GM10266 (cell line): ENCODE results near the gene RILPL1.
"Not testable (repeated sequence)": the region's sequence is repeated elsewhere in the genome, so short reads cannot be mapped to it uniquely, and the experiment has no call there.

ENCODE experiments used
- DNase-seq: peaks from one replicate; pipeline ENCODE4 v3.0.0; 2012; ENCODE audit errors: extremely low spot score
- TF ChIP-seq, protein P1 (sequence below): IDR thresholded peaks from 2 replicates; pipeline ENCODE4 v1.5.1; 2012; ENCODE audit warnings: mild to moderate bottlenecking, low read depth; ENCODE audit not compliant: control insufficient read depth, insufficient read depth; ENCODE audit errors: missing control alignments

RILPL1 gene

DNA sequence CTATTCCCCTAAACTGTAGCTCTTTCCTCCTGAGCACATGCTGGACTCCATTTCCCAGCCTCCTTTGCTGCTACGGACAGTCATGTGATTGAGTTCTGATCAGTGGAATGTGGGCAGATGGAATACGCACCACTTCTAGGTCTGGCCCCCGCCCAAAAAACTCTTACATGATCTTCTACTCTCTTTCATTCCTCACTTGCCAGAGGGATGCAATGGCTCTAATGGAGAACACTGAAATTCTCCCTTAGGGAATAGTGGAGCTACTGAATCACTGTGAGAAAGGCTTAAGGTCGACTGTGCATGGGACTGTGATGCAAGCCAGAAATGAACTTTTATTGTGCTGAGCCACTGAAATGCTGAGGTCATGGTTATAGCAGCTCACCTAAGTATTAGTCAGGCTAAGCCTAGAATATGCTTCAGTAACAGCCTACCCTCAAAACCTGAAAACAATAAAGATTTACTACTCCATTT lies 37.9 kb upstream of the RILPL1 start:
- TF ChIP-seq, protein P1, sequence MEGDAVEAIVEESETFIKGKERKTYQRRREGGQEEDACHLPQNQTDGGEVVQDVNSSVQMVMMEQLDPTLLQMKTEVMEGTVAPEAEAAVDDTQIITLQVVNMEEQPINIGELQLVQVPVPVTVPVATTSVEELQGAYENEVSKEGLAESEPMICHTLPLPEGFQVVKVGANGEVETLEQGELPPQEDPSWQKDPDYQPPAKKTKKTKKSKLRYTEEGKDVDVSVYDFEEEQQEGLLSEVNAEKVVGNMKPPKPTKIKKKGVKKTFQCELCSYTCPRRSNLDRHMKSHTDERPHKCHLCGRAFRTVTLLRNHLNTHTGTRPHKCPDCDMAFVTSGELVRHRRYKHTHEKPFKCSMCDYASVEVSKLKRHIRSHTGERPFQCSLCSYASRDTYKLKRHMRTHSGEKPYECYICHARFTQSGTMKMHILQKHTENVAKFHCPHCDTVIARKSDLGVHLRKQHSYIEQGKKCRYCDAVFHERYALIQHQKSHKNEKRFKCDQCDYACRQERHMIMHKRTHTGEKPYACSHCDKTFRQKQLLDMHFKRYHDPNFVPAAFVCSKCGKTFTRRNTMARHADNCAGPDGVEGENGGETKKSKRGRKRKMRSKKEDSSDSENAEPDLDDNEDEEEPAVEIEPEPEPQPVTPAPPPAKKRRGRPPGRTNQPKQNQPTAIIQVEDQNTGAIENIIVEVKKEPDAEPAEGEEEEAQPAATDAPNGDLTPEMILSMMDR, result no peak
- DNase-seq, result no peak

DNA sequence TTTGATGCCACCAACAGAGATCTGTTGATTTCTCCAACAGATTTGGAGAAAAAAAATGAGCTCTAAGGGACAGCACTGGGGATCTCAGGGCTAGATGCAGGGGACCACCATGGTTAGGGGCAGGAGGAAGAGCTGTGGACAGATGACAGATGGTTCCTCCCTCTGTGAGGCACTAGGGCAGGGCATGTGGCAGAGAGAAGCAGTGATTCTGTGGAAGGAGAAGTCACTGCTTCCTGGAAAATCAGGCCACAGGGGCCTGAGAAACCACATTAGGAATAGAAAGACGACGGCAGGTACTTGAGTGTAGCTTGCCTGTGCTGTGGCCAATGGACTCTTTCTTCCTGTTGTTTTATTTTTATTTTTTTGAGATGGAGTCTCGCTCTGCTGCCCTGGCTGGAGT lies 25.9 kb upstream of the RILPL1 start:
- DNase-seq, result no peak
- TF ChIP-seq, protein P1, result no peak

DNA sequence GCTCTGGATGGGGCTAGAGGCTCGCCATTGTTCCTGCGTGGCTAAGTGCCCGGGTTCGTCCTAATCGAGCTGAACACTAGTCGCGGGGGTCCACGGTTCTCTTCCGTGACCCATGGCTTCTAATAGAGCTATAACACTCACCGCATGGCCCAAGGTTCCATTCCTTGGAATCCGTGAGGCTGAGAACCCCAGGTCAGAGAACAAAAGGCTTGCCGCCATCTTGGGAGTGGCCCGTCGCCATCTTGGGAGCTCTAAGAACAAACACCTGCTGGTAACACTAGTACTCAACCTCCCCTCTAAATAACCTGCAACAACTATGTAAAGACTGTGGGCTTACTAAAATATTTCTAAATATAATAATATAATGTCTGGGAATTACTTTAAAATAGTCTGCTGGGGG lies 25.0 kb upstream of the RILPL1 start:
- DNase-seq, result not testable (repeated sequence)

DNA sequence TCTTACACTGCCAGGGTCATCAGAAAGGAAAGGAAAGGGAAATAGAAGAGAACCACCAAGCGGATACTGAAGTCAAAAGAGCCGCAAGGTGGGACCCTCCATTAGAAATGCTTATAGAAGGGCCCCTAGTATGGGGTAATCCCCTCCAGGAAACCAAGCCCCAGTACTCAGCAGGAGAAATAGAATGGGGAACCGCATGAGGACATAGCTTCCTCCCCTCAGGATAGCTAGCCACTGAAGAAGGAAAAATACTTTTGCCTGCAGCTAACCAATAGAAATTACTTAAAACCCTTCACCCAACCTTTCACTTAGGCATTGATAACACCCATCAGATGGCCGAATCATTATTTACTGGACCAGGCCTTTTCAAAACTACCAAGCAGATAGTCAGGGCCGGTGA lies 21.3 kb upstream of the RILPL1 start:
- not testable (repeated sequence) for DNase-seq

DNA sequence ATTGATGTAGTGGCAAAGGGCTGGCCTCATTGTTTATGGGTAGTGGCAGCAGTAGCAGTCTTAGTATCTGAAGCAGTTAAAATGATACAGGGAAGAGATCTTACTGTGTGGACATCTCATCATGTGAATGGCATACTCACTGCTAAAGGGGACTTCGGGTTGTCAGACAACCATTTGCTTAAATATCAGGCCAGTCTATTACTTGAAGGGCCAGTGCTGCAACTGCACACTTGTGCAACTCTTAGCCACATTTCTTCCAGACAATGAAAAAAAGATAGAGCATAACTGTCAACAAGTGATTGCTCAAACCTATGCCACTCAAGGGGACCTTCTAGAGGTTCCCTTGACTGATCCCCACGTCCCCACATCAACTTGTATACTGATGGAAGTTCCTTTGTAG lies 20.6 kb upstream of the RILPL1 start:
- DNase-seq, result not testable (repeated sequence)

DNA sequence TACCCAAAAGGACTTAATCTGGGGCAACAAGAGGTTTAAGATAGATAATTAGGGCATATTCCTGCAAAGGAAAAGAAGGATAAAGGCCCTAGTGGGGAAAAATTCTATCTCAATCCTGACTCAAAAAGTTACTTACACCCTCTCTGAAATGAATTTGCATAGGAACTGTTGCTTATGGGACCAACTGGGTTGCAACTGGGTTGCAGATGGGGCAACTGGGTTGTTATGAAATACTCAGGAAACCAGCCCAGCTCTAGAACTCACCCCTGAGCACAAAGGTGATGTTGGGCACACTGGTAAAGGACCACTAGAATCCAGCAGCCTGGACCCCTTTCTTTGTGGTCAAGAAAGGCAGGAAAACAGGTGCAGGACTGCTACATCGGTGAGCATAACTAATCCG lies 17.2 kb upstream of the RILPL1 start:
- DNase-seq, result no peak
- TF ChIP-seq, protein P1, result no peak

DNA sequence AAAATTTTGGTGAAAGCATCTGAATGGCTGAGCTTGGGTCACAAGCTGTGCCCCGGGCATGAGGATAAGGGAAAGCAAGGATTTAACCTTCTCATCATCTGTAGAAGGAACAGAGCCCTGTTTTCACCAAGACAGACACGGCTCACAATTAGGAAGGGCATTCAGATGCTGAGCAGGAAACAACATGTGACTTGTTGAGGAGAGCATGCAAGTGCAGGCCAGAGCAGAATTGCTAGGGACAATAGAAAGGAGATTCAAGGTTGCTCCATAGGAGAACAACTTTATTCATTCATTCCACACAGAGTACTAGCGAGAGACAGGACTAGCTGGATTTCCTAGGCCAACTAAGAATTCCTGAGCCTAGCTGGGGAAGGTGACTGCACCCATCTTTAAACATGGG lies 14.6 kb upstream of the RILPL1 start:
- no peak for DNase-seq
- TF ChIP-seq, protein P1, result no peak

DNA sequence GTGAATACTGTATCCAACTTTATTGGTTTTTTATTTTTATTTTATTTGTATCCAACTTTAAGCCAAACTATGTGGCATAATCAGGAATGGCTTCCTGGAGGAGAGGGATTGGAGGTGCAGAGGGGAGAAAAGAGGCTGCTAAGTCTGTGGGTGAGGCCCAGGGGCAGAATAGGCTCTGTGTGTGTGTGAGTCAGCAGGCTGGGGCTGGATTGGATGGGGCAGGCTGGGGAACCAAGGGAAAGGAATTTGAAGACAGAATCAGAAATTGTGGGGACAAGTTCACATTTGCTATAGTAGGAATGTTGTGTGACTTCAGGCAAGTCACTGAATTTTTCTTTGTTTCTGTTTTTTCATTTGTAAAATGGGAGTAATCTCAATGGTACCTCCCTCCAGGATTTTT lies 12.8 kb upstream of the RILPL1 start:
- TF ChIP-seq, protein P1, result no peak
- no peak for DNase-seq

DNA sequence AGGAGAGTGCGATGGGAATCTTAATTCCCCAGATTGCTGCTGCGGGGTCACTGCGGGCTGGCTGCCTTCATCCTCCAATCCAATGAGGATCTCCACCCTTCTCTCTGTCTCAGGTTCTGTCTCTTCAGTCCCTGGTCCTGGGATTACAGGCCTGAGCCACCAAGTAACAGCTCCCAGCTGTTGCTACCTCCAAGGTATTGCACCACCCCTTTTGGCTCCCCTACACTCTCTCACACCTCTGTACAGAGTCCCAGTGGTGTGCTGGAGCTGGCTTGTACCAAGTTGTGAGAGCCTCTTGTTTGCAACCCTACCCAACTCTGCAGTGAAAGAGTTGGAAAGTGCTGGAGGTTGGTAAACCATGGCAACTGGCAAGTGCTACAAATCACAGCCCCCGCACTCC lies 10.0 kb upstream of the RILPL1 start:
- TF ChIP-seq, protein P1, result no peak
- DNase-seq, result no peak
